Mesenchymal stem cell (in vitro differentiated cells and primary cell): ENCODE results near the gene USE1.

Experiments used
- DNase-seq: peaks from one replicate; pipeline ENCODE4 v3.0.0-alpha.2; 2013
- H2AFZ ChIP-seq: one replicate; pipeline ENCODE4 v1.6.1; 2013; ENCODE audit warnings: low read depth, mild to moderate bottlenecking, control low read depth, inconsistent platforms, low read length, moderate library complexity
- H2AK5ac ChIP-seq: 2 replicates; pipeline ENCODE4 v1.6.1; 2013; ENCODE audit warnings: low read length, moderate library complexity, mild to moderate bottlenecking, inconsistent platforms; ENCODE audit not compliant: severe bottlenecking
- H2BK120ac ChIP-seq: one replicate; pipeline ENCODE4 v1.6.1; 2013; ENCODE audit warnings: low read depth, mild to moderate bottlenecking, inconsistent platforms, low read length, moderate library complexity
- H2BK12ac ChIP-seq, 2 experiments: one replicate each; pipeline ENCODE4 v1.6.1; 2013; ENCODE audit warnings: inconsistent platforms in 2 of 2, low read length in 2 of 2, mild to moderate bottlenecking in 2 of 2, moderate library complexity in 2 of 2, control low read depth in 1 of 2
- H2BK15ac ChIP-seq: one replicate; pipeline ENCODE4 v1.6.1; 2013; ENCODE audit warnings: mild to moderate bottlenecking, low read depth, inconsistent platforms; ENCODE audit not compliant: poor library complexity, severe bottlenecking
- H2BK5ac ChIP-seq: 2 replicates; pipeline ENCODE4 v1.6.1; 2013; ENCODE audit warnings: low read depth, mild to moderate bottlenecking, low read length, control low read depth, inconsistent platforms; ENCODE audit not compliant: poor library complexity, severe bottlenecking
- H3K14ac ChIP-seq, 2 experiments: one replicate each; pipeline ENCODE4 v1.6.1; 2013; ENCODE audit warnings: inconsistent platforms in 2 of 2, low read length in 2 of 2, control low read depth in 1 of 2, mild to moderate bottlenecking in 1 of 2, moderate library complexity in 1 of 2
- H3K18ac ChIP-seq, 2 experiments: one replicate each; pipeline ENCODE4 v1.6.1; 2013; ENCODE audit warnings: inconsistent platforms in 2 of 2, low read length in 2 of 2, control low read depth in 1 of 2, low read depth in 1 of 2, mild to moderate bottlenecking in 1 of 2
- H3K23ac ChIP-seq, 2 experiments: one replicate each; pipeline ENCODE4 v1.6.1; 2013; ENCODE audit warnings: inconsistent platforms in 2 of 2, low read length in 2 of 2, mild to moderate bottlenecking in 2 of 2, moderate library complexity in 2 of 2, control low read depth in 1 of 2
- H3K27ac ChIP-seq: 2 replicates; pipeline ENCODE4 v1.5.1; 2013; ENCODE audit warnings: mild to moderate bottlenecking, moderate library complexity, low read length, control low read depth, inconsistent platforms; ENCODE audit not compliant: poor library complexity, severe bottlenecking
- H3K27me3 ChIP-seq, 2 experiments: 2 replicates each; pipeline versions ENCODE4 v1.6.1 to v1.7.0; 2013; ENCODE audit warnings: low read length in 2 of 2, mild to moderate bottlenecking in 2 of 2, moderate library complexity in 2 of 2, control low read depth in 1 of 2, inconsistent platforms in 1 of 2; ENCODE audit not compliant: control insufficient read depth in 1 of 2, insufficient read depth in 1 of 2
- H3K36me3 ChIP-seq, 2 experiments: 2 replicates each; pipeline versions ENCODE4 v1.6.1 to v1.7.0; 2013; ENCODE audit warnings: low read length in 2 of 2, control low read depth in 1 of 2, inconsistent platforms in 1 of 2, low read depth in 1 of 2, mild to moderate bottlenecking in 1 of 2; ENCODE audit not compliant: insufficient read depth in 2 of 2, control insufficient read depth in 1 of 2
- H3K4ac ChIP-seq, 2 experiments: one replicate each; pipeline ENCODE4 v1.6.1; 2013; ENCODE audit warnings: inconsistent platforms in 2 of 2, low read length in 2 of 2, mild to moderate bottlenecking in 2 of 2, moderate library complexity in 2 of 2, control low read depth in 1 of 2, low read depth in 1 of 2
- H3K4me1 ChIP-seq: 2 replicates; pipeline ENCODE4 v1.6.1; 2013; ENCODE audit warnings: low read depth, low read length, control low read depth; ENCODE audit not compliant: control insufficient read depth, insufficient read depth
- H3K4me2 ChIP-seq: 2 replicates; pipeline ENCODE4 v1.6.1; 2013; ENCODE audit warnings: low read length, mild to moderate bottlenecking, inconsistent platforms; ENCODE audit not compliant: poor library complexity, severe bottlenecking
- H3K4me3 ChIP-seq, 2 experiments: 2 replicates each; pipeline versions ENCODE4 v1.5.1 to v1.7.0; 2013; ENCODE audit warnings: low read length in 2 of 2, mild to moderate bottlenecking in 2 of 2, control low read depth in 1 of 2, low read depth in 1 of 2; ENCODE audit not compliant: insufficient read depth in 1 of 2
- H3K79me1 ChIP-seq: replicated peaks from 2 replicates; pipeline ENCODE4 v1.6.1; 2013; ENCODE audit warnings: mild to moderate bottlenecking, control low read depth, low read length, inconsistent platforms; ENCODE audit not compliant: poor library complexity, severe bottlenecking
- H3K9ac ChIP-seq: 2 replicates; pipeline ENCODE4 v1.7.0; 2013; ENCODE audit warnings: mild to moderate bottlenecking, low read length, moderate library complexity
- H3K9me3 ChIP-seq: 2 replicates; pipeline ENCODE4 v1.7.0; 2013; ENCODE audit warnings: mild to moderate bottlenecking, low read length; ENCODE audit not compliant: control insufficient read depth
- H4K8ac ChIP-seq: one replicate; pipeline ENCODE4 v1.6.1; 2013; ENCODE audit warnings: inconsistent platforms, mild to moderate bottlenecking, low read length, moderate library complexity
- H4K91ac ChIP-seq: one replicate; pipeline ENCODE4 v1.6.1; 2013; ENCODE audit warnings: mild to moderate bottlenecking, low read length, inconsistent platforms
- WGBS: methylation state at CpG from one replicate; pipeline ENCODE4 v1.1.7; 2013; ENCODE audit warnings: mixed read lengths; 5-methylcytosine and 5-hydroxymethylcytosine counted together

The USE1 gene

GRCh38 chr19:17171874-17172273 lies 43.3 kb upstream of the USE1 start:
- H2BK12ac ChIP-seq, result no peak overlapping the region
- no peaks in the 10 kb centered on the region for H3K27me3 ChIP-seq
- no peak overlapping the region for H3K18ac ChIP-seq
- H2AFZ ChIP-seq, result no peak overlapping the region
- H3K9ac ChIP-seq, result no peak overlapping the region
- H2AK5ac ChIP-seq, result no peak overlapping the region
- H3K36me3 ChIP-seq, result peaks cover 85% of the 10 kb centered on the region in 2 experiments
- peaks cover 10% of the 10 kb centered on the region for H3K79me1 ChIP-seq
- H2BK15ac ChIP-seq, result no peak overlapping the region
- WGBS, result 96% methylated on average over 8 of the region's 8 CpGs
- no peaks in the 10 kb centered on the region for H3K4me1 ChIP-seq
- H2BK5ac ChIP-seq, result no peak overlapping the region
- H4K91ac ChIP-seq, result no peak overlapping the region
- H3K27ac ChIP-seq, result no peak overlapping the region
- no peaks in the 10 kb centered on the region for H3K9me3 ChIP-seq
- H4K8ac ChIP-seq, result no peak overlapping the region
- no peak overlapping the region for H2BK120ac ChIP-seq
- H3K4me3 ChIP-seq, result no peak overlapping the region
- no peak overlapping the region for H3K23ac ChIP-seq
- no peak overlapping the region for H3K4me2 ChIP-seq
- DNase-seq, result no peak
- H3K14ac ChIP-seq, result no peak overlapping the region
- no peak overlapping the region for H3K4ac ChIP-seq

GRCh38 chr19:17172624-17173345 lies 42.4 kb upstream of the USE1 start:
- H2BK120ac ChIP-seq, result no peak overlapping the region
- H3K4me2 ChIP-seq, result no peak overlapping the region
- H3K27me3 ChIP-seq, result no peaks in the 10 kb centered on the region
- no peak overlapping the region for H2BK12ac ChIP-seq
- H3K4me1 ChIP-seq, result no peaks in the 10 kb centered on the region
- no peak overlapping the region for H2AFZ ChIP-seq
- H3K4me3 ChIP-seq, result no peak overlapping the region
- no peak overlapping the region for H3K9ac ChIP-seq
- no peaks in the 10 kb centered on the region for H3K9me3 ChIP-seq
- no peak overlapping the region for H2AK5ac ChIP-seq
- WGBS, result 97% methylated on average over 32 of the region's 33 CpGs
- H3K4ac ChIP-seq, result no peak overlapping the region
- peak overlapping the region; percentile 17 for H2BK15ac ChIP-seq
- peaks cover 85 to 86% of the 10 kb centered on the region in 2 experiments for H3K36me3 ChIP-seq
- no peak for DNase-seq
- H3K14ac ChIP-seq, result no peak overlapping the region
- no peak overlapping the region for H3K27ac ChIP-seq
- H3K18ac ChIP-seq, result no peak overlapping the region
- peaks cover 10% of the 10 kb centered on the region for H3K79me1 ChIP-seq
- no peak overlapping the region for H4K8ac ChIP-seq
- no peak overlapping the region for H2BK5ac ChIP-seq
- H3K23ac ChIP-seq, result no peak overlapping the region
- no peak overlapping the region for H4K91ac ChIP-seq

GRCh38 chr19:17178291-17178690 lies 36.9 kb upstream of the USE1 start:
- Histone ChIP-seq H3K27me3 (no peaks in the 10 kb centered on the region), H4K8ac (no peak overlapping the region), H3K23ac (no peak overlapping the region), H3K9me3 (no peaks in the 10 kb centered on the region), H2BK120ac (no peak overlapping the region), H3K4me2 (no peak overlapping the region), H2BK15ac (no peak overlapping the region), H3K79me1 (peaks cover 9% of the 10 kb centered on the region), H2BK12ac (no peak overlapping the region), H3K27ac (no peak overlapping the region), H3K4me3 (no peak overlapping the region), H3K4me1 (no peaks in the 10 kb centered on the region), H3K36me3 (peaks cover 72 to 75% of the 10 kb centered on the region in 2 experiments), H2AK5ac (no peak overlapping the region), H3K4ac (no peak overlapping the region), H3K9ac (no peak overlapping the region), H4K91ac (no peak overlapping the region), H2AFZ (no peak overlapping the region), H3K14ac (no peak overlapping the region), H2BK5ac (no peak overlapping the region), H3K18ac (no peak overlapping the region)
- DNase-seq, result no peak
- WGBS, result 97% methylated on average over 8 of the region's 10 CpGs

GRCh38 chr19:17180997-17181702 lies 34.0 kb upstream of the USE1 start:
- Histone ChIP-seq H3K18ac (no peak overlapping the region), H2BK5ac (no peak overlapping the region), H3K23ac (no peak overlapping the region), H3K27me3 (no peaks in the 10 kb centered on the region), H3K36me3 (peaks cover 75 to 77% of the 10 kb centered on the region in 2 experiments), H3K4me1 (no peaks in the 10 kb centered on the region), H3K27ac (no peak overlapping the region), H3K79me1 (peaks cover 8% of the 10 kb centered on the region), H4K91ac (no peak overlapping the region), H3K4me2 (no peak overlapping the region), H3K14ac (no peak overlapping the region), H2AK5ac (no peak overlapping the region), H2BK15ac (no peak overlapping the region), H3K4me3 (no peak overlapping the region), H2AFZ (no peak overlapping the region), H4K8ac (no peak overlapping the region), H2BK120ac (no peak overlapping the region), H3K9me3 (no peaks in the 10 kb centered on the region), H2BK12ac (no peak overlapping the region), H3K9ac (no peak overlapping the region), H3K4ac (no peak overlapping the region)
- no peak for DNase-seq
- 94% methylated on average over 22 of the region's 22 CpGs for WGBS
